ENCODE measurements around the gene ISL2. TPM values are rescaled to one million over a fixed set of nuclear protein-coding genes. Genes with fewer than 3 reads are reported as not detected.

Gene ISL2
- total RNA-seq, 1 experiment from 2014 or later: 7.6 TPM

GRCh38 chr15:76333720-76334437, 2.7 kb upstream of the ISL2 start:
- DNase-seq: peak; percentile 50
- CTCF ChIA-PET: interaction anchor here (1.0 to 1.3 kb wide), 2 partner anchors 35 to 98 kb away, joined by 3 to 4 read pairs; no protein-coding TSS in a partner anchor
- intact Hi-C loops (cut with micrococcal nuclease; ENCODE audit: unreplicated experiment): no loop called here
- TF ChIP-seq CTCF (IDR thresholded peaks at IDR 0.05; ENCODE audit: unreplicated experiment): peak; percentile 16
- Mint-ChIP-seq H3K27me3 (ENCODE audit: unreplicated experiment) (no peaks in the 10 kb centered on the region), H3K4me1 (ENCODE audit: low read depth, unreplicated experiment) (peaks cover 39% of the 10 kb centered on the region), H3K4me3 (ENCODE audit: low read depth, unreplicated experiment) (no peak overlapping the region), H3K9me3 (ENCODE audit: low read depth, unreplicated experiment) (no peaks in the 10 kb centered on the region), H3K36me3 (ENCODE audit: insufficient read depth, unreplicated experiment) (peaks cover 41% of the 10 kb centered on the region), H3K27ac (ENCODE audit: unreplicated experiment) (no peak overlapping the region)
- BruUV-seq (replicated peaks): no TSS peak

- peaks cover 37% of the 10 kb centered on the region for H3K4me1 Mint-ChIP-seq (ENCODE audit: low read depth, unreplicated experiment)
- peak overlapping the region; percentile 79 for H3K4me3 Mint-ChIP-seq (ENCODE audit: low read depth, unreplicated experiment)
- peaks cover 41% of the 10 kb centered on the region for H3K36me3 Mint-ChIP-seq (ENCODE audit: insufficient read depth, unreplicated experiment)
- peak overlapping the region; percentile 50 for H3K27ac Mint-ChIP-seq (ENCODE audit: unreplicated experiment)
- CTCF ChIA-PET: interaction anchor here (0.6 to 1.3 kb wide), 5 partner anchors 36 to 343 kb away, joined by 3 to 5 read pairs (median 4); no protein-coding TSS in a partner anchor
- BruUV-seq (replicated peaks): no TSS peak
- DNase-seq: no peak
- no peaks in the 10 kb centered on the region for H3K9me3 Mint-ChIP-seq (ENCODE audit: low read depth, unreplicated experiment)
- H3K27me3 Mint-ChIP-seq (ENCODE audit: unreplicated experiment): no peaks in the 10 kb centered on the region
- TF ChIP-seq CTCF (IDR thresholded peaks at IDR 0.05; ENCODE audit: unreplicated experiment): no peak
- intact Hi-C loops (cut with micrococcal nuclease; ENCODE audit: unreplicated experiment): no loop called here
Observed at GRCh38 chr15:76334438-76335306, 1.9 kb upstream of the ISL2 start.

GRCh38 chr15:76335307-76336253, 993 bp upstream of the ISL2 start:
- TSS peak; percentile 98 for BruUV-seq (replicated peaks)
- TF ChIP-seq CTCF (IDR thresholded peaks at IDR 0.05; ENCODE audit: unreplicated experiment): no peak
- CTCF ChIA-PET: interaction anchor here (0.6 to 1.4 kb wide), 7 partner anchors 10 to 342 kb away, joined by 3 to 10 read pairs (median 4); no protein-coding TSS in a partner anchor

More at GRCh38 chr15:76335307-76336253, 993 bp upstream of the ISL2 start:
- H3K9me3 Mint-ChIP-seq (ENCODE audit: low read depth, unreplicated experiment): no peaks in the 10 kb centered on the region
- intact Hi-C loops (cut with micrococcal nuclease; ENCODE audit: unreplicated experiment): no loop called here
- H3K4me3 Mint-ChIP-seq (ENCODE audit: low read depth, unreplicated experiment): peak overlapping the region; percentile 79
- peaks cover 49% of the 10 kb centered on the region for H3K36me3 Mint-ChIP-seq (ENCODE audit: insufficient read depth, unreplicated experiment)
- peaks cover 28% of the 10 kb centered on the region for H3K4me1 Mint-ChIP-seq (ENCODE audit: low read depth, unreplicated experiment)
- H3K27ac Mint-ChIP-seq (ENCODE audit: unreplicated experiment): peak overlapping the region; percentile 50
- H3K27me3 Mint-ChIP-seq (ENCODE audit: unreplicated experiment): no peaks in the 10 kb centered on the region
- DNase-seq: peak; percentile 47
